IPS-NIHi11 (cell line): Measurements from ENCODE around the gene HOXD9.

ENCODE experiments used
- DNase-seq: peaks from one replicate; pipeline ENCODE4 v3.0.0; 2012; ENCODE audit warnings: mixed read lengths, low spot score

The HOXD9 gene

DNA sequence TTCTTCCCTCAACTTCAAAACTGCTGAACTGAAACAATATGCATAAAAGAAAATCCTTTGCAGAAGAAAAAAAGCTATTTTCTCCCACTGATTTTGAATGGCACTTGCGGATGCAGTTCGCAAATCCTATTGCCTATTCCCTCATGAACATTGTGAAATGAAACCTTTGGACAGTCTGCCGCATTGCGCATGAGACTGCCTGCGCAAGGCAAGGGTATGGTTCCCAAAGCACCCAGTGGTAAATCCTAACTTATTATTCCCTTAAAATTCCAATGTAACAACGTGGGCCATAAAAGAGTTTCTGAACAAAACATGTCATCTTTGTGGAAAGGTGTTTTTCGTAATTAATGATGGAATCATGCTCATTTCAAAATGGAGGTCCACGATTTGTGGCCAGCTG is 15.4 kb downstream of the HOXD9 start:
- DNase-seq: no peak

DNA sequence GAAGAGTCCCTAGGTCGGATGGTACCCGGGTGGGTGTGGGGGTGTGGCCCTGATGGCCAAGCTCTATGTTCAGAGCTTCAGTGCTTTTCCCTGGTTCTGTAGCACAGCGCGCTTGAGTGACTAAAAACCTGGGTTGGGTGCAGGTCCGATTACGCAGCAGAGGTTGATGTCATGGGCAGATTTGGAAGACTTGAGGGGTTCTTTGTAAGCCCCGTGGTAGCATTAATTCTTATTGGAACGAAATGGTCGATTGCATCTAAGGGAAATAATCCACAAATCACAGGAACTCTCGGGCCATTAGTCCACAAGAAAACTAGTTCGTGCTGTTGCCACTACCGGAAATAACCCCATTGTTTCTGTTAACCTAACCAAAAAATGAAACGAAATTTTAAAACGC is 16.0 kb downstream of the HOXD9 start:
- DNase-seq: no peak

DNA sequence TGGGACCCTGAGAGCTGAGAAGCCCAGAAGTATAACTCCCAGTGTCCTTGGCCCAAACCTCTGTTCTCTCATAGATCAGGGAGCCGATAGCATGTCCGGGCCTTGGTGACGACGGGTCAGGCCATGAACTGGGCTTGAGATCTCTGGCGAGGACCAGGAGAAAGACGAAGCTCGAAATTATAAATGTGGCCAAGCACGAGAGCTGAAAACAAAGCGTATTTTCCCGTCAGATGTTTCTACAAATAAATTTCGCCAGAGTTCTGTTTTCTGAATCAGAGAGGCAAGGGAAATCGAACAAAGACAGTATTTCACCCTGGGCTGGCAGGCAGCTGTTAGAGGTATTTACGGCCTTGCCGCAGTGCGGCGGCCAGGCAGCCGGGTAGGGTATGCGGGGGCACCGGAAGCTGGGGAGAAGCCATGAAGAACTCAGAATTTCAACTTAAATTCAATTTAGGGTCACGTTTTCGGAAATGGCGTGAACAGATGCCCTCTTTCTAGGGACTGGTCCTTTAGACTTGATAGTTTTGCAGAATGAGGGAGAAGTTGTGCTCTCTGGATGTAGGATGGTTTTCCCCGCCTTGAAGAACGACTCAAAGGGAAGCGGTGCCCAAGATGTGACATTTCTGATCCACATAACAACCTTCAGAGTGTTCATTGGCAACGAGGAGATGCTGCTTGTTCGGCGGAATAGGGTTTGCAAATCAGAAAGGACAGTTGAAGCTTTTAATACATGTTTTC is 16.6 kb downstream of the HOXD9 start:
- no peak for DNase-seq

DNA sequence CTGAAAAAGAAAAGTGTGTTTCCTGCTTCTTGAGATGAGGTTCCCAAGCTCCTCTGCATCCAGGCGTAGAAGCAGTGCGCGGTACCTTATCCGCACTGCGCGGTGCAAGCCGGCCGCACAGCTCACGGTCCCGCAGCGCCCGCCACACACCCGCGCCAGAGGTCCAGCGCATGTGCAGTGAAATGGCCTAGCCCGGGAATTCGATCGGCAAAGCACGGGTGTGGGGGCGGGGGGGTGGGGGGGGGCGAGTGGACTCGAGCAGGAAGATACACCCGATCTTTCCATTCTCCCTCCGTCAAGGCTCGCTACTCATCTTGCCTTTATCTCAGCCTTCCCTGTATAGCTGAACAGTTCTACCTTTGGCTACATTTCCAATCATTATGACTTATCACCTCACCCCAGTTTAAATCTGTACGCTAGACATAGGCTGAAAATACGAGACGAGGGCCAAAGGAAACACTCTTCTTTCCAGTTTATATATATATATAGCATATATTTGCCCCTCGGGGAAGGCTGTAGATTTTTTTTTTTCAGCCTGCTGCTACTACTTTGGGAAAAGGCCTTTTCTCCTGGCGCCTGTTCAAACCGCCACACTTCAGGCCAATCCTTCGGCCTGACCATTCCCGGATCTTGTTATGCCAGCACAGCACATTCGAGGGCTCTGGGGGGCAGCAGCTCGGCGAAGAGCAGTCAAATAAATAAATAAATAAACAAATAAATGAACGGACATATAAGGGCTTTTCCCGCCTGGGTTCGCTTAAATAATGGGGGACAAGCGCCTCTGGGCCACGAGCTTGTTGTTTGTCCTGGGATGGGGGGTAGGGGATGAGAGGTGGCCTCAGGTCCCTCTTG is 17.4 kb downstream of the HOXD9 start:
- no peak for DNase-seq

DNA sequence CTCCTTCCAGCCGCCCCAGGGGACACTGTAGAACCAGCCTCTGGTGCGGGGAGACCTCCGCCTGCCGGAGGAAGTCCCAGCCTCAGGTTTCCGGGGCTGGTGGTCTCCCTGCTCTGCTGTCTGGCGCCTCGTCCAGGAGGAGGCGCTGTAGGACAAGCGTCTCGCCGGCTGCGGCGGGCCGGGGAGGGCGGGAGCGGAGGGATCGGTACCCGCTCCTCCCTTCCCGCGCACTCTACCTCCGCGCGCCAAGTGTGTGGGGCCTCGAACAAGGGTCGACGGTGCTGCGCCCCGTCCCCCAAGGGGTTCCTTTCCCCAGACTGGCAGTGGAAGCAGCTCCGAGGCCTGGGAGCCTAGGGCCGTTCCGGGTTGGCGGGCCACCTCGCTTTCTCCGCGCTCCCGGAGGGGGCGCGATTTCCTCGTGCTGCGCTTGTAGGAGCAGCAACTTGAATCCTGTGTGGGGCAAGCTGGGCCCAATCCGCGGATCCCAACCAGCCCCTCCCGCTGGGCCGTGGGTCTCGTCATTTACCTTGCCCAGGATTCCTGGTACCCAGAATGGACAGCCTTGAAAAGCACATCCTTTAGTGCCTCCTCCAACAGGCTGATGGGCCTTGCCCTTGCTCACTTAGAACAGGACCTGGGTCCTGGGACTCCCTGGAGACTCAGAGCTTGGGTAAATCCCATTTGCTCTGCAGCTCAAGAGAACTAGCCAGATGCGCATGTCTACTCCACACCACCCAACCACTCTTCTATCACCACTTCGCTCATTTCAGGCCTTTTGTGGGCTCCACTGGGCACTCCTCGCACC is 18.2 kb downstream of the HOXD9 start:
- peak; percentile 94 for DNase-seq

DNA sequence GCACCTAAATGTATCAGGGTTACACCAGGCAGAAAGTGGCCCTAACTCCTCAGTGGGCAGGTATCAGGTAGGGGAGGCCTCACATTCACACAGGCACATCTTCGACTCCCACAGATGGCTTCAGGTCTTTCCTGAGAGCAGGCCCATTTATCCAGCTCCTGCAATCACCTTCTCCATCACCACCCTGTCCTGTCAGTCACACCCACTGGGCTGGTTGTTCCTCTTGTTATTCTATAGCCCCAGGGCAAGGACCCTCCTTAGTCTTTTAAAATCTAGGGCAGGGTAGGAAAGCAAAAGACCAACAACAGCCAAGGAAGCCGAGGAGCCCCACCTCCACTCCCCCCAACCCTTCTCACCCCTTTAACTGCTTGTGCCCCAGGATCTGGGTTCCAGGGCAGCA is 19.8 kb downstream of the HOXD9 start:
- no peak for DNase-seq

DNA sequence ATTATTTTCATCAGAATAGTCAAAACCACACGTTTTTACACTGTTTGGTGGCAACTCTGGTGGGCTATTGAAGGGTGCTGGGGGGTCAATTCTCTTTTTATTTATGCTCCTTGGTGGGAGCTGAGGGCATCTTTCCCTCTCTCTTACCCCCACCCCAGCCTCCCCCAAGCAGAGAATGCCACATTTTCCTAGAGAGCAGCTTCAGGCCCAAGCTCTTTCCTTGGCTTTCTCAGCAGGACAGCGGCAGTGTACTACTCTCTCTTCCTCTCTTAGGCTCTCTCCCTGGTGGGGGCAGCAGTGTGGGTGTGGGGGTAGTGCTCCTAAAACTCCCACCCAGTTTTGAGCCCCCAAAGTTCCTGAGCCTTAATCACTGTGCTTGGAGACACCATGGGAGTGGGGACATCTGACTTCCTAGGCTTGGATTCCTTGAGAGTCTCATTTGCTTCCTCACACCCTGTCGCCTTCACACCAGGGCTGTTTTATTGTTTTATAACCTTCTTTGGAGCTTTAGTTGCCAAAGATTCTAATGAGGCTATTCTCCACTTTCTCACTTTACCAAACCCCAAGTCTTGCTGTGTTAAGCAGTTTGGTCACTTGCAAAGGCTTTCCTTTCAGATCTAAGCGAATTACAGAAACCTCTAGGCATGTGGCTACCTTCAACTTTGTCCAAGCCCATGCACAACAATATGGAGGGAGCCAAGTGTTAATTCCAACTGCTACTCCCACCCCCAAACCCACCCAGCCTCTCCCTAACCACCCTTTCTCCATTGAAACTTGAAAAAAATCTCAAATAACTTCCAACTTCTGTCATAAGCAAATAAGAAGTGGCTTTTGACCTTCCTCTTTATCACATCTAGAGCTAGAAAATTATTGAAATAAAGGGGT is 22.8 kb downstream of the HOXD9 start:
- DNase-seq: no peak

DNA sequence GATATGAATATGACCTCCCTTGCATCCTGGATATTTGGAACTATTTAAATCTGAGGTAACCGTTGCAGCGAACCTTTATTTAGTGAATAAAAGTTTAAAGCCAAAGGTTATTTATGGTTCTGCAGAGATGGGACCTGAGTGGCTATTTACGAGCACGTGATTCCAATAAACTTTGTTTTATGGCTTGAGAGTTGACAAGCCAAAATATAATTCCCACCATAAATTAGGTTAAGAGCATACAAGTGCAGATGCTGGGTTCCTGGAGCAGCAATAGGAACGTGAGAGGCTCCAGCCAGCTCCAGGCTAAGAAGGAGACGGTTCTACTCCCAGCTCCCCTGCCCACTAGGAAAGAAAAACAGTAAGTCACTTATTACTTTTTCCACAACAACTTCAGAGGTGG is 23.6 kb downstream of the HOXD9 start:
- no peak for DNase-seq

DNA sequence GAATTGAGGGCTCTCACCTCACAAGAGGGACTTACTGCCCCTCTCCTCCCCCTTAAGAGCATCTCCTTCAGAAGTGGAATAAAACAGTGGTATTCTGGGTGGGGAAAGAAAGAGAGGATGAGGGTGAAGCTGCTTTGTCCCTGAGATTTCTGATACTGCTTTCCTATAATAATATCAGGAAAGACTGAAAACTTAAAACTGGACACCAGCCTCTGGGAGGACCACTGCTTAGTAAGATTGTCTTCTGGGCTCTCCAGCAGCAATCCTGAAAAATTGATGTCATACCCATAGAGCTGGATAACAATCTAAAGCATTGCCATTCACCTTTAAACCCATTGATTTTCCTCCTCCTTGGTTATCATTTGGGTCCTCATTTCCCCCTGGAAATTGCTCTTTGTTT is 24.1 kb downstream of the HOXD9 start:
- DNase-seq: no peak

DNA sequence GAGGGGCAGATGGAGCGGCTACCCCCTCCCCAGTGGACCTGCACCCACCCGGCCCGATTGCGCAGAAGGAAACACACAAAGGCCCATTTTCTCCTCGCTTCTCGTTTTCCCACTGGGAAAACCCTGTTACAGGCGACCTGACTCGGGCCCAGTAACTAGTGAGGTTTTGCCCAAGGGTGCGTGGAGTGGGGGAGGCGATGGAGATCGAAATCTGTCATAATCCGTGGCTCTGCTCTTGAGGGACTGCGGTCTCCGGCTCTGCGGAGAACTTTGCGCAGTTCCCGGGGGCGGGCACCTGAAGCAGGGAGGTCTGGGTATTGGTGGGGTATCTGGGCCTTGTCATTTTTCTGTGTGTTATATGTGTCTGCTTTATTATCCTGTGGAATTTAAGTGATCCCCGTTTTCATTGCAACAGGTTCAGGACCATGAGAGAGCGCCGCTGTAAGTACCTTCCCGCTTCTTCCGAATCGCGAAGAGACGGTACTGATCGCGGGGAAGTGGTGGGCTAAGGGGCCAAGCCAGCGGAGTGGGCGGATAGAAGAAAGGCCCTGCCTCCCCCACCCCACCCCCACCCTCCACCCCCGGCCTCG is 24.8 kb downstream of the HOXD9 start:
- no peak for DNase-seq

DNA sequence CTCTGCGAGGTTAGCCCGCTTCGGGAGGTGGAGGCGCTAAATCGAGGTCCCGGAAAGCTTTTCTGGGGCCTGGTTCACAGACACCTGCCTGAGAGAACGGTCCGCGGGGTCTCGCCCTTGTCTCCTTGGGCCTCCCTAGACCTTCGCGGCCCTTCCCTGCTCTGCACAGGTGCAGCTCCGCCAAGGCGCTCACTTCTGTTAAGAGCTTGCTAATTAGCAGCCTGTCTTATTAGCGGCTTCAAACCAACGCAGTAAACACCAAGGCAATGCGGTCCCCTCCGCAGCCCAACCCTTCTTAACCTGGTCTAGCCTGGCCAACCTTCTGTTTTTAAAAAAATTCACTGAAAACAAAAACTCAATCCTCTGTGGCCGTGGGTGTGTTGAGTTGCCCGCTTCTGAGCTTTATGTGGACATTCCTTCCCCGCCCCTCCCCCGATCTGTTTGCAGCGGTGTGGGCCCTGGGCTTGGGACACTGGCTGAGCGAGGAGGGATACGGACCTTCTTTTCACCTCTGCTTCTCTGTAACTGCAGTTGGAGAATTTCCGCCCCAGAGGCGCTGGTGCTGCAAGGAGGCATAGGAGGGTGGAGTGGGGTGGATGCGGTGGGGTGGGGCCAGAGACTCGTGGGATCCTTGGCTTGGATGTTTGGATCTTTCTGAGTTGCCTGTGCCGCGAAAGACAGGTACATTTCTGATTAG is 25.4 kb downstream of the HOXD9 start:
- DNase-seq: no peak

DNA sequence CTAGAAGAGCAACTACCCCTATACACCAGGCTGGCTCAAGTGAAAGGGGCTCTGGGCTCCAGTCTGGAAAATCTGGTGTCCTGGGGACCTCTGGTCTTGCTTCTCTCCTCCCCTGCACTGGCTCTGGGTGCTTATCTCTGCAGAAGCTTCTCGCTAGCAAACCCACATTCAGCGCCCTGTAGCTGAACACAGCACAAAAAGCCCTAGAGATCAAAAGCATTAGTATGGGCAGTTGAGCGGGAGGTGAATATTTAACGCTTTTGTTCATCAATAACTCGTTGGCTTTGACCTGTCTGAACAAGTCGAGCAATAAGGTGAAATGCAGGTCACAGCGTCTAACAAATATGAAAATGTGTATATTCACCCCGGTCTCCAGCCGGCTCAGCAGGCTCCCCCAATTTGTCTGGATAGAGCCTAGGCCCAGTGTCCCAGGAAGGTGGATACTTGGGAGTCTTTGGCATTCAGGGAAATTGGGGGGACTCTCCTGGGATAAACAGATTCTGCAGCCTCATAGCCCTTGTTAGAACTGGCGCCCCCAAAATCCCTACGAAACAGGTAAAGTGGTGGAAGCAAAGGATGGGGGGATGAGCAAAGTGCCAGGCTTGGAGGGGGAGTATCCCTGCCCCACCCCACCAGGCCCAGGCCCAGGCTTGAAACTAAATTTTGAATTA is 26.4 kb downstream of the HOXD9 start:
- DNase-seq: no peak

DNA sequence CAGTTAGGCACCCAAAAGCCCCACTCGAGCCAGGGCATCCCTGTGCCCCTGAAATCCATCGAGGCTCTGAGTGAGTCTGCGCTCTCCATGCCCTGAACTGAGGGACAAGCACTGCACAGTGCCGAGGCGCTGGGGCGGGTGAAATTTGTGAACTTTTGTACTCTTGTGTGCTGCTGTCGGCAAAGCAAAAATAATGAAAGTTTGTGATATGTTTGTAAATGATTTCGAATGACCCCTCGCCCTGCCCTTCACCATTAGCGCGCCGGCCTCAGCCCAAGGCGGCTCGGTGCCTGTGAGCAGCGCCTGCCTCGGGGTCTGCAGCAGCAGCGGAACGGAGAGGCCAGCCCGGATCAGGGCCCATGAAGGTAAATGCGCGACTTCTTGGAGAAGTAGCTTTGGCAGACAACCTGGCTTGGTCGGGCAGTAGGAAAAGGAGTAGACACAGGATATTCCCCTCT is 27.0 kb downstream of the HOXD9 start:
- no peak for DNase-seq

DNA sequence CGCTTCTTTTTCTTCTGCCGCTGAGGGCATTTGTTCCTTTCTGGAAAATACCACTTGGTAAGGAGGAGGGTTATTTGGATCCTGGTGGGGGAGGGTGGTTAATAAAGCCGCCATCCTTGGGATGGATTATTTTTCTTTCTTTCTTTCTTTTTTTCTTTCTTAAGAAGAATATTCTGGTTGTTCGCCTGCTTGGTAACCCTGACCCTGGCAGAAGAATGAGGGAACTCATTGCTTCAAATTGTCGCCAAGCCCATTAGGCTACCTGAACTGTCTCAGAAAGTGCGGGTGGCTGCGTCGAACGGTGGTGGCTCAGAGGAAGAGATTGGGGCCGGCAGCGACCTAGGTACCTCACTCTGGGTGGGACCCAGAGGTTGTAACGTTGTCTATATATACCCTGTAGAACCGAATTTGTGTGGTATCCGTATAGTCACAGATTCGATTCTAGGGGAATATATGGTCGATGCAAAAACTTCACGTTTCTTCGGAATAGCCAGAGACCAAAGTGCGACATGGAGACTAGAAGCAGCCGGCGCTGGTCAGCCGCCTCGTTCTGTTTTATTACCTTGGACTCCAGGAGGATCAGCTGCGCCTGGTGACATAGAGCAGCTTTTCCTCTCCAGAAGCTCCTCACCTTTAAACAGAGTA is 27.5 kb downstream of the HOXD9 start:
- DNase-seq: no peak

DNA sequence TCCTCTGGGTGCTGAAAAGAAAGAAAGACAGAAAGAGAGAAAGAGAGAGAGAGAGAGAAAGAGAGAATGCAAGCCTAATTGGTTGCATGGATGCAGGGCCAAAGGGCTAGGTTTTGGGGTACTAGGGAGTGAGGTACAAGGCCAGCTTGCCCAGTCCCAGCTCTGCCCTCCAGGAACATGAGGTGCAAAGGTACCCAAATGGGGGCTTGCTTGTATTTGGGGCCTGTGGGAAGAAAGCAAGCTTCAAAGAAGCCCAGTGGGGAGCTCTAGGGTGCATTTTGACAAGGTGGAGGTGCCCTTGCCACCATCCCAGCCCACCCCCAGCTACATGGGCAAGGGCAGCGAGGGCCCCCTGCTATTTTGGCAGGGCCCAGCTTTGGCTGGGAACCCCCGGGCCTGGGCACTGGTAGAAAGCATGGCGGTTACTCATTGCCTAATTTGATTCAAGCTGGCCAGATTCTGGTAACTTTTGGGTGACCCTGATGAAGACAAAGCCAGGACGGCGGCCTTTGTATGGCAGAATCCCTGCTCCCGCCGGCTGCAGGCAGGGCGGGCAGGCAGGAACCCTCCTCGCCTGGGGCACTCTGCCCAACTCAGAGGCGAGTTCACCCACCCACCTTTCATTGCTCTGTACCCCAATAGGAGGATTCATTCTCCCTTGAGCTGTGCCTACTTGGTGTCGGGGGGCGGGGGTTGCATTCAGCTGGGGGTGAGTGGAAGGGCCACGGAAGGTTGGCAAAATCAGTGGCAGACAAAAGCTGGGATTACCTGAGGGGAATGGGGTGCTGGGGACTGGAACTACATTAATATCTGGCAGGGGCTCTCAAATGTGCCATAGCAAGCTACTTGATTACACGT is 28.3 kb downstream of the HOXD9 start:
- DNase-seq: no peak

DNA sequence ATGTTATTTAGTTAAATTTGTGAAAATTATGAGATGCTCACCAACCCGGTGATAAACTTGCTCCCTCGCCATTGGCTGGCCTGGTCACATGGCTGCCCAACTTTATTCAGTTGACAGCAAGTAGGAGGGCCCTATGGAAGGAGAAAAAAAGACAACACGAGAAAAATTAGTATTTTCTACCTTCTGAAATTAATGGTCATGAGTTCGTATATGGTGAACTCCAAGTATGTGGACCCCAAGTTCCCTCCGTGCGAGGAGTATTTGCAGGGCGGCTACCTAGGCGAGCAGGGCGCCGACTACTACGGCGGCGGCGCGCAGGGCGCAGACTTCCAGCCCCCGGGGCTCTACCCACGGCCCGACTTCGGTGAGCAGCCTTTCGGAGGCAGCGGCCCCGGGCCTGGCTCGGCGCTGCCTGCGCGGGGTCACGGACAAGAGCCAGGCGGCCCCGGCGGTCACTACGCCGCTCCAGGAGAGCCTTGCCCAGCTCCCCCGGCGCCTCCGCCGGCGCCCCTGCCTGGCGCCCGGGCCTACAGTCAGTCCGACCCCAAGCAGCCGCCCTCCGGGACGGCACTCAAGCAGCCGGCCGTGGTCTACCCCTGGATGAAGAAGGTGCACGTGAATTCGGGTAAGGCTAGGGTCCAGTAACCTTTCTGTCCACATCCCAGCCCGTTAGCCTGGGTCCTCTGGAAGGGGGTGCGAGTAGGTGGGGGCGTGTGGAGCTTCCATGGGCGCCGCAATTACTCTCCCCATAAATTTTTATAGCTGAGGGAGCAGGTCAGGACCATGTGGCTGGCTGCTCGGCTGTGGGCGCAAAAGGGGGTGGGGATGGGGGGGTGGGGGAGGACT is 29.1 kb downstream of the HOXD9 start, which contains the start of gene HOXD4:
HOXD4 (plus strand) TSS at position 109 of the 846 bp plus-strand sequence; CDS start at position 193, 84 bp downstream.
- no peak for DNase-seq
